Parathyroid adenoma (tissue), 2 donors: ENCODE measurements around the gene KLHL36.

Experiments used
- H2AFZ ChIP-seq: fragments of 300-600 bp; sonication (generic); one replicate; pipeline ENCODE4 v1.7.0; 2017; ENCODE audit warnings: antibody characterized with exemption, mild to moderate bottlenecking
- H3K27ac ChIP-seq: fragments of 300-600 bp; sonication (generic); one replicate; pipeline ENCODE4 v1.7.0; 2017
- H3K27me3 ChIP-seq: fragments of 300-600 bp; sonication (generic); one replicate; pipeline ENCODE4 v1.7.0; 2017; ENCODE audit warnings: low read length; ENCODE audit not compliant: control insufficient read depth, insufficient read depth
- H3K36me3 ChIP-seq: fragments of 300-600 bp; sonication (generic); one replicate; pipeline ENCODE4 v1.7.0; 2017; ENCODE audit warnings: low read length; ENCODE audit not compliant: control insufficient read depth, insufficient read depth
- H3K4me1 ChIP-seq: fragments of 300-600 bp; sonication (generic); one replicate; pipeline ENCODE4 v1.7.0; 2017; ENCODE audit warnings: control low read depth
- H3K4me2 ChIP-seq: fragments of 300-600 bp; sonication (generic); one replicate; pipeline ENCODE4 v1.7.0; 2017; ENCODE audit warnings: low read length
- H3K4me3 ChIP-seq: fragments of 300-600 bp; sonication (generic); one replicate; pipeline ENCODE4 v1.7.0; 2017; ENCODE audit warnings: low read depth, low read length
- H3K79me2 ChIP-seq: fragments of 300-600 bp; sonication (generic); one replicate; pipeline ENCODE4 v1.7.0; 2017; ENCODE audit warnings: control low read depth
- H3K9ac ChIP-seq: fragments of 300-600 bp; sonication (generic); one replicate; pipeline ENCODE4 v1.7.0; 2017; ENCODE audit warnings: mild to moderate bottlenecking
- H3K9me3 ChIP-seq: fragments of 300-600 bp; sonication (generic); one replicate; pipeline ENCODE4 v1.7.0; 2017; ENCODE audit warnings: low read length; ENCODE audit not compliant: control insufficient read depth
- CTCF ChIP-seq: fragments of 300-600 bp; sonication (generic); IDR thresholded peaks from one replicate; pipeline ENCODE4 v1.7.0; 2017; ENCODE audit warnings: antibody characterized with exemption, mild to moderate bottlenecking
- donor health status: primary hyperparathyroidism.

Gene KLHL36

GRCh38 chr16:84647828-84648594, at the start of gene KLHL36:
KLHL36 (plus strand) TSS chr16:84648511; CDS start chr16:84650868, 2,357 bp downstream.
- peak within 1 kb of the TSS; percentile 89 for H3K4me3 ChIP-seq

GRCh38 chr16:84599521-84600202, 48.6 kb upstream of the KLHL36 start:
- Histone ChIP-seq H3K9me3 (no peaks in the 10 kb centered on the region), H3K27me3 (no peaks in the 10 kb centered on the region), H3K79me2 (no peaks in the 10 kb centered on the region), H3K36me3 (no peaks in the 10 kb centered on the region), H3K4me3 (no peak overlapping the region), H3K9ac (no peak overlapping the region), H3K4me1 (peaks cover 8% of the 10 kb centered on the region), H3K27ac (peak overlapping the region; percentile 29), H3K4me2 (peak overlapping the region; percentile 57), H2AFZ (peak overlapping the region; percentile 67)
- no peak for TF ChIP-seq CTCF

More at GRCh38 chr16:84647828-84648594, at the start of gene KLHL36:
- no peaks in the 10 kb centered on the region for H3K36me3 ChIP-seq
- H2AFZ ChIP-seq = peak within 1 kb of the TSS; percentile 94
- H3K9ac ChIP-seq = peak within 1 kb of the TSS; percentile 91
- H3K27ac ChIP-seq = peak within 1 kb of the TSS; percentile 54
- H3K4me1 ChIP-seq = peaks cover 10% of the 10 kb centered on the region
- no peak for TF ChIP-seq CTCF
- no peaks in the 10 kb centered on the region for H3K9me3 ChIP-seq
- peak within 1 kb of the TSS; percentile 90 for H3K4me2 ChIP-seq
- peaks cover 7% of the 10 kb centered on the region for H3K79me2 ChIP-seq
- H3K27me3 ChIP-seq = no peaks in the 10 kb centered on the region

GRCh38 chr16:84600343-84601229, 47.7 kb upstream of the KLHL36 start:
- Histone ChIP-seq H3K27ac (no peak overlapping the region), H3K36me3 (no peaks in the 10 kb centered on the region), H3K4me1 (no peaks in the 10 kb centered on the region), H3K27me3 (no peaks in the 10 kb centered on the region), H3K4me3 (no peak overlapping the region), H3K79me2 (no peaks in the 10 kb centered on the region), H3K4me2 (no peak overlapping the region), H2AFZ (no peak overlapping the region), H3K9ac (no peak overlapping the region), H3K9me3 (no peaks in the 10 kb centered on the region)
- no peak for TF ChIP-seq CTCF

- no peaks in the 10 kb centered on the region for H3K4me1 ChIP-seq
- H3K4me3 ChIP-seq = no peak overlapping the region
- H3K9ac ChIP-seq = no peak overlapping the region
- no peak for TF ChIP-seq CTCF
- H3K36me3 ChIP-seq = no peaks in the 10 kb centered on the region
- no peak overlapping the region for H3K4me2 ChIP-seq
- no peaks in the 10 kb centered on the region for H3K9me3 ChIP-seq
- no peak overlapping the region for H2AFZ ChIP-seq
- no peaks in the 10 kb centered on the region for H3K79me2 ChIP-seq
- H3K27me3 ChIP-seq = no peaks in the 10 kb centered on the region
- H3K27ac ChIP-seq = no peak overlapping the region
Measured at GRCh38 chr16:84603140-84603816, 45.0 kb upstream of the KLHL36 start.
